ENCODE measurements around the gene SMARCA2. TPM values are rescaled to one million over a fixed set of nuclear protein-coding genes. Genes with fewer than 3 reads are reported as not detected.
A peak's percentile ranks its signal among the peaks of the same experiment; 100 is the strongest.

The SMARCA2 gene
- polyA plus RNA-seq, 2 of the 4 experiments (the other 2 are of a cell fraction) = 28.7 to 33.0 TPM

DNA sequence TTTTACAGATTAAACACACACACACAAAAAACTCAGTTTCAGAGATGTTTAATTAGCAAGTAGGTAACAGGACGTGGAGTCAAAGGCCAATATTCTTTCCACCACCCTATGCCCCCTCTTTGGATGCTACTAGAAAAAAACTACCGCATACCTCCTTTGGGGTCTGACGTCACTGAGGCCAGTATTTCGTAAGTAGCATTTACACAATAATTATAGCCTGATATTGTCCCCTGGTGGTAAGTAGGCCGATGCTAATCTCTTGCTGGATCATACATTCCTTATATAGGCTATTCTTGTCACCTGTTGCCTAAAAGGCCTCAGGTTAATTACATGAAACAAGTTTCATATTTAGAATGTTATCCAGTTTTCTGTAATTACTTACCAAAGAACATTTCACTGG is 21.0 kb upstream of the SMARCA2 start:
- ATAC-seq (peak in 1 of 2 experiments; percentile 39; a peak in 1 of 6 replicates), DNase-seq (ENCODE audit: low read depth in 1 of 2, low spot score in 1 of 2) (no peak), FAIRE-seq (no peak)
- Histone ChIP-seq H3K9me3 (no peaks in the 10 kb centered on the region), H3K27ac (no peak overlapping the region), H3K4me1 (no peaks in the 10 kb centered on the region), H3K4me2 (no peak overlapping the region), H3K4me3 (no peak overlapping the region)
- ChIA-PET CTCF (no interaction called here), POLR2A (no interaction called here)
- 7% methylated on average over 5 of the region's 5 CpGs for WGBS (ENCODE audit: missing lambda C conversion rate)
- TF ChIP-seq NPAS2 (CRISPR knock-in tag; IDR thresholded peaks at IDR 0.05; ENCODE audit: borderline replicate concordance) (no peak), KDM1A (IDR thresholded peaks at IDR 0.05; ENCODE audit: low read depth) (no peak), PHF8 (IDR thresholded peaks at IDR 0.05; ENCODE audit: borderline replicate concordance, low read depth) (no peak), HOXA7 (CRISPR knock-in tag; IDR thresholded peaks at IDR 0.05) (no peak), RNF2 (IDR thresholded peaks at IDR 0.05; ENCODE audit: borderline replicate concordance, low read depth) (no peak), CHD4 (IDR thresholded peaks at IDR 0.05; ENCODE audit: borderline replicate concordance) (no peak), HDAC2 (IDR thresholded peaks at IDR 0.05) (no peak), CBX2 (IDR thresholded peaks at IDR 0.05; ENCODE audit: borderline replicate concordance, low read depth) (no peak), POLR2A (IDR thresholded peaks at IDR 0.05; ENCODE audit: low read length) (no peak), HOXB5 (CRISPR knock-in tag; IDR thresholded peaks at IDR 0.05) (no peak), RAD21 (conservative IDR thresholded peaks at IDR 0.05 in 1 of 2, IDR thresholded peaks at IDR 0.05 in 1 of 2) (no peak)
- TF ChIP-seq, protein P1, sequence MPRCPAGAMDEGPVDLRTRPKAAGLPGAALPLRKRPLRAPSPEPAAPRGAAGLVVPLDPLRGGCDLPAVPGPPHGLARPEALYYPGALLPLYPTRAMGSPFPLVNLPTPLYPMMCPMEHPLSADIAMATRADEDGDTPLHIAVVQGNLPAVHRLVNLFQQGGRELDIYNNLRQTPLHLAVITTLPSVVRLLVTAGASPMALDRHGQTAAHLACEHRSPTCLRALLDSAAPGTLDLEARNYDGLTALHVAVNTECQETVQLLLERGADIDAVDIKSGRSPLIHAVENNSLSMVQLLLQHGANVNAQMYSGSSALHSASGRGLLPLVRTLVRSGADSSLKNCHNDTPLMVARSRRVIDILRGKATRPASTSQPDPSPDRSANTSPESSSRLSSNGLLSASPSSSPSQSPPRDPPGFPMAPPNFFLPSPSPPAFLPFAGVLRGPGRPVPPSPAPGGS (IDR thresholded peaks at IDR 0.05) = no peak
- TF ChIP-seq, protein P2, sequence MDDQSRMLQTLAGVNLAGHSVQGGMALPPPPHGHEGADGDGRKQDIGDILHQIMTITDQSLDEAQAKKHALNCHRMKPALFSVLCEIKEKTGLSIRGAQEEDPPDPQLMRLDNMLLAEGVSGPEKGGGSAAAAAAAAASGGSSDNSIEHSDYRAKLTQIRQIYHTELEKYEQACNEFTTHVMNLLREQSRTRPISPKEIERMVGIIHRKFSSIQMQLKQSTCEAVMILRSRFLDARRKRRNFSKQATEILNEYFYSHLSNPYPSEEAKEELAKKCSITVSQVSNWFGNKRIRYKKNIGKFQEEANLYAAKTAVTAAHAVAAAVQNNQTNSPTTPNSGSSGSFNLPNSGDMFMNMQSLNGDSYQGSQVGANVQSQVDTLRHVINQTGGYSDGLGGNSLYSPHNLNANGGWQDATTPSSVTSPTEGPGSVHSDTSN (IDR thresholded peaks at IDR 0.05) = no peak
- TF ChIP-seq, protein P3, sequence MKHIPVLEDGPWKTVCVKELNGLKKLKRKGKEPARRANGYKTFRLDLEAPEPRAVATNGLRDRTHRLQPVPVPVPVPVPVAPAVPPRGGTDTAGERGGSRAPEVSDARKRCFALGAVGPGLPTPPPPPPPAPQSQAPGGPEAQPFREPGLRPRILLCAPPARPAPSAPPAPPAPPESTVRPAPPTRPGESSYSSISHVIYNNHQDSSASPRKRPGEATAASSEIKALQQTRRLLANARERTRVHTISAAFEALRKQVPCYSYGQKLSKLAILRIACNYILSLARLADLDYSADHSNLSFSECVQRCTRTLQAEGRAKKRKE (CRISPR knock-in tag; IDR thresholded peaks at IDR 0.05; ENCODE audit: low read depth) = no peak
- TF ChIP-seq, protein P4, sequence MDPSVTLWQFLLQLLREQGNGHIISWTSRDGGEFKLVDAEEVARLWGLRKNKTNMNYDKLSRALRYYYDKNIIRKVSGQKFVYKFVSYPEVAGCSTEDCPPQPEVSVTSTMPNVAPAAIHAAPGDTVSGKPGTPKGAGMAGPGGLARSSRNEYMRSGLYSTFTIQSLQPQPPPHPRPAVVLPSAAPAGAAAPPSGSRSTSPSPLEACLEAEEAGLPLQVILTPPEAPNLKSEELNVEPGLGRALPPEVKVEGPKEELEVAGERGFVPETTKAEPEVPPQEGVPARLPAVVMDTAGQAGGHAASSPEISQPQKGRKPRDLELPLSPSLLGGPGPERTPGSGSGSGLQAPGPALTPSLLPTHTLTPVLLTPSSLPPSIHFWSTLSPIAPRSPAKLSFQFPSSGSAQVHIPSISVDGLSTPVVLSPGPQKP (IDR thresholded peaks at IDR 0.05; ENCODE audit: low read depth, low read length) = no peak

DNA sequence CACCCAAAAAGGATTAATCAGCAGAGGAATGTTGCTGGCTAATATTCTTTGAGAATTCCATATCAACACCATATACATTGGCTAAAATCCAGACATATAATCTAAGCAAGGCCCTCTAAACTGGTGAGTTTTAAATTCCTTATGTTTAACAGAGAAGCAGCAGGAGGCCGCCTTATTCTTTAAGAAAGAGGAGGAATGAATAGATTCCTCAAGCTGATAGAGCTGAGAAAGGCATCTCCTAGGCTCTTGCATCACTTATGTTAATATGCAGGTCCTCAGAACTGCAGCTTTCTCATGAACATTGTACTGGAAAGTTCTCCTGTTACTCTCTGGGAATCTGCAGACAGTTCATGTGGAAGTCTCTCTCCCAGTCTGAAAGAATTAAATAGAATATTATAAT is 20.1 kb upstream of the SMARCA2 start:
- TF ChIP-seq ZFP36 (IDR thresholded peaks at IDR 0.05; ENCODE audit: borderline replicate concordance, partially characterized antibody) (no peak), MAZ (IDR thresholded peaks at IDR 0.05; ENCODE audit: borderline replicate concordance, low read depth, low read length) (no peak), HEYL (CRISPR knock-in tag; IDR thresholded peaks at IDR 0.05) (no peak), FOSB (CRISPR knock-in tag; IDR thresholded peaks at IDR 0.05) (no peak), RAD21 (conservative IDR thresholded peaks at IDR 0.05 in 1 of 2, IDR thresholded peaks at IDR 0.05 in 1 of 2) (no peak), HOXA7 (CRISPR knock-in tag; IDR thresholded peaks at IDR 0.05) (no peak), HOXB13 (CRISPR knock-in tag; IDR thresholded peaks at IDR 0.05; ENCODE audit: low read depth) (no peak), TFCP2L1 (CRISPR knock-in tag; IDR thresholded peaks at IDR 0.05) (no peak), TP53 (CRISPR knock-in tag; IDR thresholded peaks at IDR 0.05) (no peak), NFE2L2 (conservative IDR thresholded peaks at IDR 0.05; ENCODE audit: low read length) (no peak), KDM1A (IDR thresholded peaks at IDR 0.05; ENCODE audit: low read depth) (no peak), PHF8 (IDR thresholded peaks at IDR 0.05; ENCODE audit: borderline replicate concordance, low read depth) (no peak)
- TF ChIP-seq, protein P3 (CRISPR knock-in tag; IDR thresholded peaks at IDR 0.05; ENCODE audit: low read depth) = no peak
- TF ChIP-seq, protein P5, sequence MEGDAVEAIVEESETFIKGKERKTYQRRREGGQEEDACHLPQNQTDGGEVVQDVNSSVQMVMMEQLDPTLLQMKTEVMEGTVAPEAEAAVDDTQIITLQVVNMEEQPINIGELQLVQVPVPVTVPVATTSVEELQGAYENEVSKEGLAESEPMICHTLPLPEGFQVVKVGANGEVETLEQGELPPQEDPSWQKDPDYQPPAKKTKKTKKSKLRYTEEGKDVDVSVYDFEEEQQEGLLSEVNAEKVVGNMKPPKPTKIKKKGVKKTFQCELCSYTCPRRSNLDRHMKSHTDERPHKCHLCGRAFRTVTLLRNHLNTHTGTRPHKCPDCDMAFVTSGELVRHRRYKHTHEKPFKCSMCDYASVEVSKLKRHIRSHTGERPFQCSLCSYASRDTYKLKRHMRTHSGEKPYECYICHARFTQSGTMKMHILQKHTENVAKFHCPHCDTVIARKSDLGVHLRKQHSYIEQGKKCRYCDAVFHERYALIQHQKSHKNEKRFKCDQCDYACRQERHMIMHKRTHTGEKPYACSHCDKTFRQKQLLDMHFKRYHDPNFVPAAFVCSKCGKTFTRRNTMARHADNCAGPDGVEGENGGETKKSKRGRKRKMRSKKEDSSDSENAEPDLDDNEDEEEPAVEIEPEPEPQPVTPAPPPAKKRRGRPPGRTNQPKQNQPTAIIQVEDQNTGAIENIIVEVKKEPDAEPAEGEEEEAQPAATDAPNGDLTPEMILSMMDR (IDR thresholded peaks at IDR 0.05) = no peak
- ChIA-PET POLR2A (no interaction called here), CTCF (no interaction called here)
- ATAC-seq (no peak), DNase-seq (ENCODE audit: low read depth in 1 of 2, low spot score in 1 of 2) (no peak), FAIRE-seq (no peak)
- no peaks in the 10 kb centered on the region for H3K4me1 ChIP-seq
- no peak overlapping the region for H3K27ac ChIP-seq
- H3K4me3 ChIP-seq = no peak overlapping the region
- H3K9me3 ChIP-seq = no peaks in the 10 kb centered on the region
- WGBS (ENCODE audit: missing lambda C conversion rate) = 22% methylated on average over 1 of the region's 1 CpG
- H3K4me2 ChIP-seq = no peak overlapping the region

Measured in A549 (cell line).